GM23338 (cell line): ENCODE data around the gene IDH3B.

Source experiments
- EZH2 ChIP-seq: fragments of 200-600 bp; sonication (generic); IDR thresholded peaks from one replicate; pipeline ENCODE4 v1.8.0; 2017; ENCODE audit warnings: antibody characterized with exemption, mild to moderate bottlenecking, low read depth; ENCODE audit not compliant: unreplicated experiment
- NANOG ChIP-seq: IDR thresholded peaks from 2 replicates; pipeline ENCODE4 v1.6.1; 2016; ENCODE audit warnings: antibody characterized with exemption, borderline replicate concordance
- REST ChIP-seq: IDR thresholded peaks from one replicate; pipeline ENCODE4 v1.6.1; 2018; ENCODE audit warnings: antibody characterized with exemption; ENCODE audit not compliant: unreplicated experiment
- ZNF331 ChIP-seq: fragments of 250-450 bp; sonication (Bioruptor Pico); IDR thresholded peaks from 2 replicates; pipeline ENCODE4 v1.5.0; 2020; ENCODE audit warnings: low read depth, mild to moderate bottlenecking, moderate library complexity
- TF ChIP-seq, protein P1 (sequence below), 2 experiments: fragments of 200-600 bp in 1 of 2; sonication (generic) in 1 of 2; conservative IDR thresholded peaks; 2 replicates each; pipeline versions ENCODE4 v1.5.1 to v1.6.1; 2016 to 2017; ENCODE audit warnings: antibody characterized with exemption in 2 of 2, low read depth in 2 of 2, mild to moderate bottlenecking in 2 of 2, moderate library complexity in 1 of 2
- TF ChIP-seq, protein P2 (sequence below): fragments of 250-450 bp; sonication (Bioruptor Pico); IDR thresholded peaks from 2 replicates; pipeline ENCODE4 v1.5.0; 2020; ENCODE audit warnings: mild to moderate bottlenecking, moderate library complexity
- TF ChIP-seq, protein P3 (sequence below): IDR thresholded peaks from 2 replicates; pipeline ENCODE4 v1.6.1; 2016; ENCODE audit warnings: antibody characterized with exemption

DNA sequence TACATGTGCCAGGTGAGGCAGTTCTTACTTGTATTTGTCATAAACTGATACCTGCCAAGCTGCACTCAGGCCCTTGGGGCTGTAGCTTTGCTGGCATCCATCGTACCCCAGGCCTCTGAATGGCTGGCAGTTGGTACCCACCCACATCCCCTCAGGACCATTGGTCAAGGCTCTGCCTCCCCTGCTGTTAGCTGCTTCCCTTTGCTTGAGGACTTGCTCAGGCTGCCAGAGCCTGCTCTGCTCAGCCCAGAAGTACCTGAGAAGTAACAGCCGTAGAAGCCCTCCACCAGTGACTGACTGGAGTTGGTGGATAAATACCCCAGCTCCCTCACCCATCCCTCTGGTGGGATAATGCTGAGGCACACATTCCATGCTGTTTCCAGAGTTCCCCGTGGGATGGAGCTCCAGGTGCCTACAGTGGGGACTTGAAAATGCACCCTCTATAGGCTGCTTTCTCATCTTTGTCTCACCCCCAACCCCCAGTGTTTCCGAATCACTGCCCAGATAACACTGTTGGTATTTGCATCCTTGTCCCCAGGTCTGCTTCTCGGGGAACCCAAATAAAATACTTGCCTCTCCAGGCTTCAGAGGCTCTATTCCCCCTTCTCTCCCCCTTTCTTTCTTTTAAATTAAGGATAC lies 35.9 kb upstream of the IDH3B start:
- TF ChIP-seq ZNF331 (CRISPR knock-in tag) (no peak), EZH2 (no peak), NANOG (no peak), REST (no peak)
- TF ChIP-seq, protein P1, sequence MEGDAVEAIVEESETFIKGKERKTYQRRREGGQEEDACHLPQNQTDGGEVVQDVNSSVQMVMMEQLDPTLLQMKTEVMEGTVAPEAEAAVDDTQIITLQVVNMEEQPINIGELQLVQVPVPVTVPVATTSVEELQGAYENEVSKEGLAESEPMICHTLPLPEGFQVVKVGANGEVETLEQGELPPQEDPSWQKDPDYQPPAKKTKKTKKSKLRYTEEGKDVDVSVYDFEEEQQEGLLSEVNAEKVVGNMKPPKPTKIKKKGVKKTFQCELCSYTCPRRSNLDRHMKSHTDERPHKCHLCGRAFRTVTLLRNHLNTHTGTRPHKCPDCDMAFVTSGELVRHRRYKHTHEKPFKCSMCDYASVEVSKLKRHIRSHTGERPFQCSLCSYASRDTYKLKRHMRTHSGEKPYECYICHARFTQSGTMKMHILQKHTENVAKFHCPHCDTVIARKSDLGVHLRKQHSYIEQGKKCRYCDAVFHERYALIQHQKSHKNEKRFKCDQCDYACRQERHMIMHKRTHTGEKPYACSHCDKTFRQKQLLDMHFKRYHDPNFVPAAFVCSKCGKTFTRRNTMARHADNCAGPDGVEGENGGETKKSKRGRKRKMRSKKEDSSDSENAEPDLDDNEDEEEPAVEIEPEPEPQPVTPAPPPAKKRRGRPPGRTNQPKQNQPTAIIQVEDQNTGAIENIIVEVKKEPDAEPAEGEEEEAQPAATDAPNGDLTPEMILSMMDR (conservative IDR thresholded peaks at IDR 0.05; ENCODE audit: low read depth in 2 of 2): peak; percentile 7 to 40; a peak in 2 of 4 replicates
- TF ChIP-seq, protein P2, sequence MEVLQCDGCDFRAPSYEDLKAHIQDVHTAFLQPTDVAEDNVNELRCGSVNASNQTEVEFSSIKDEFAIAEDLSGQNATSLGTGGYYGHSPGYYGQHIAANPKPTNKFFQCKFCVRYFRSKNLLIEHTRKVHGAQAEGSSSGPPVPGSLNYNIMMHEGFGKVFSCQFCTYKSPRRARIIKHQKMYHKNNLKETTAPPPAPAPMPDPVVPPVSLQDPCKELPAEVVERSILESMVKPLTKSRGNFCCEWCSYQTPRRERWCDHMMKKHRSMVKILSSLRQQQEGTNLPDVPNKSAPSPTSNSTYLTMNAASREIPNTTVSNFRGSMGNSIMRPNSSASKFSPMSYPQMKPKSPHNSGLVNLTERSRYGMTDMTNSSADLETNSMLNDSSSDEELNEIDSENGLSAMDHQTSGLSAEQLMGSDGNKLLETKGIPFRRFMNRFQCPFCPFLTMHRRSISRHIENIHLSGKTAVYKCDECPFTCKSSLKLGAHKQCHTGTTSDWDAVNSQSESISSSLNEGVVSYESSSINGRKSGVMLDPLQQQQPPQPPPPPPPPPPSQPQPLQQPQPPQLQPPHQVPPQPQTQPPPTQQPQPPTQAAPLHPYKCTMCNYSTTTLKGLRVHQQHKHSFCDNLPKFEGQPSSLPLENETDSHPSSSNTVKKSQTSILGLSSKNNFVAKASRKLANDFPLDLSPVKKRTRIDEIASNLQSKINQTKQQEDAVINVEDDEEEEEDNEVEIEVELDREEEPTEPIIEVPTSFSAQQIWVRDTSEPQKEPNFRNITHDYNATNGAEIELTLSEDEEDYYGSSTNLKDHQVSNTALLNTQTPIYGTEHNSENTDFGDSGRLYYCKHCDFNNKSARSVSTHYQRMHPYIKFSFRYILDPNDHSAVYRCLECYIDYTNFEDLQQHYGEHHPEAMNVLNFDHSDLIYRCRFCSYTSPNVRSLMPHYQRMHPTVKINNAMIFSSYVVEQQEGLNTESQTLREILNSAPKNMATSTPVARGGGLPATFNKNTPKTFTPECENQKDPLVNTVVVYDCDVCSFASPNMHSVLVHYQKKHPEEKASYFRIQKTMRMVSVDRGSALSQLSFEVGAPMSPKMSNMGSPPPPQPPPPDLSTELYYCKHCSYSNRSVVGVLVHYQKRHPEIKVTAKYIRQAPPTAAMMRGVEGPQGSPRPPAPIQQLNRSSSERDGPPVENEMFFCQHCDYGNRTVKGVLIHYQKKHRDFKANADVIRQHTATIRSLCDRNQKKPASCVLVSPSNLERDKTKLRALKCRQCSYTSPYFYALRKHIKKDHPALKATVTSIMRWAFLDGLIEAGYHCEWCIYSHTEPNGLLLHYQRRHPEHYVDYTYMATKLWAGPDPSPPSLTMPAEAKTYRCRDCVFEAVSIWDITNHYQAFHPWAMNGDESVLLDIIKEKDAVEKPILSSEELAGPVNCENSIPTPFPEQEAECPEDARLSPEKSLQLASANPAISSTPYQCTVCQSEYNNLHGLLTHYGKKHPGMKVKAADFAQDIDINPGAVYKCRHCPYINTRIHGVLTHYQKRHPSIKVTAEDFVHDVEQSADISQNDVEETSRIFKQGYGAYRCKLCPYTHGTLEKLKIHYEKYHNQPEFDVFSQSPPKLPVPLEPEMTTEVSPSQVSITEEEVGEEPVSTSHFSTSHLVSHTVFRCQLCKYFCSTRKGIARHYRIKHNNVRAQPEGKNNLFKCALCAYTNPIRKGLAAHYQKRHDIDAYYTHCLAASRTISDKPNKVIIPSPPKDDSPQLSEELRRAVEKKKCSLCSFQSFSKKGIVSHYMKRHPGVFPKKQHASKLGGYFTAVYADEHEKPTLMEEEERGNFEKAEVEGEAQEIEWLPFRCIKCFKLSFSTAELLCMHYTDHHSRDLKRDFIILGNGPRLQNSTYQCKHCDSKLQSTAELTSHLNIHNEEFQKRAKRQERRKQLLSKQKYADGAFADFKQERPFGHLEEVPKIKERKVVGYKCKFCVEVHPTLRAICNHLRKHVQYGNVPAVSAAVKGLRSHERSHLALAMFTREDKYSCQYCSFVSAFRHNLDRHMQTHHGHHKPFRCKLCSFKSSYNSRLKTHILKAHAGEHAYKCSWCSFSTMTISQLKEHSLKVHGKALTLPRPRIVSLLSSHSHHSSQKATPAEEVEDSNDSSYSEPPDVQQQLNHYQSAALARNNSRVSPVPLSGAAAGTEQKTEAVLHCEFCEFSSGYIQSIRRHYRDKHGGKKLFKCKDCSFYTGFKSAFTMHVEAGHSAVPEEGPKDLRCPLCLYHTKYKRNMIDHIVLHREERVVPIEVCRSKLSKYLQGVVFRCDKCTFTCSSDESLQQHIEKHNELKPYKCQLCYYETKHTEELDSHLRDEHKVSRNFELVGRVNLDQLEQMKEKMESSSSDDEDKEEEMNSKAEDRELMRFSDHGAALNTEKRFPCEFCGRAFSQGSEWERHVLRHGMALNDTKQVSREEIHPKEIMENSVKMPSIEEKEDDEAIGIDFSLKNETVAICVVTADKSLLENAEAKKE (CRISPR knock-in tag): no peak
- TF ChIP-seq, protein P3, sequence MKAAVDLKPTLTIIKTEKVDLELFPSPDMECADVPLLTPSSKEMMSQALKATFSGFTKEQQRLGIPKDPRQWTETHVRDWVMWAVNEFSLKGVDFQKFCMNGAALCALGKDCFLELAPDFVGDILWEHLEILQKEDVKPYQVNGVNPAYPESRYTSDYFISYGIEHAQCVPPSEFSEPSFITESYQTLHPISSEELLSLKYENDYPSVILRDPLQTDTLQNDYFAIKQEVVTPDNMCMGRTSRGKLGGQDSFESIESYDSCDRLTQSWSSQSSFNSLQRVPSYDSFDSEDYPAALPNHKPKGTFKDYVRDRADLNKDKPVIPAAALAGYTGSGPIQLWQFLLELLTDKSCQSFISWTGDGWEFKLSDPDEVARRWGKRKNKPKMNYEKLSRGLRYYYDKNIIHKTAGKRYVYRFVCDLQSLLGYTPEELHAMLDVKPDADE: no peak
